Activated naive CD4-positive, alpha-beta T cell treated with anti-CD3 and anti-CD28 coated beads, Interleukin-2, amount 50 U/mL, for 16 hours (primary cell): Measurements from ENCODE around the gene FAM210A.

Experiments
- DNase-seq: peaks from one replicate; pipeline ENCODE4 v3.0.0-alpha.2; 2020

FAM210A gene

GRCh38 chr18:13643261-13643751, 83.1 kb downstream of the FAM210A start:
- DNase-seq, result no peak

- no peak for DNase-seq
Observed at GRCh38 chr18:13642440-13642827, 83.9 kb downstream of the FAM210A start.

GRCh38 chr18:13641551-13642439, 84.6 kb downstream of the FAM210A start:
- no peak for DNase-seq

GRCh38 chr18:13640266-13640860, 86.0 kb downstream of the FAM210A start:
- no peak for DNase-seq

GRCh38 chr18:13638719-13639595, 87.4 kb downstream of the FAM210A start:
- DNase-seq, result no peak

GRCh38 chr18:13635046-13635445, 91.3 kb downstream of the FAM210A start:
- no peak for DNase-seq

GRCh38 chr18:13633700-13634099, 92.7 kb downstream of the FAM210A start:
- no peak for DNase-seq

GRCh38 chr18:13630716-13631268, 95.6 kb downstream of the FAM210A start:
- no peak for DNase-seq

GRCh38 chr18:13629841-13630715, 96.3 kb downstream of the FAM210A start:
- peak; percentile 41 for DNase-seq

GRCh38 chr18:13628211-13628610, 98.1 kb downstream of the FAM210A start:
- no peak for DNase-seq

GRCh38 chr18:13627639-13628038, 98.7 kb downstream of the FAM210A start:
- no peak for DNase-seq

- DNase-seq, result no peak
Observed at GRCh38 chr18:13626544-13626908, 99.8 kb downstream of the FAM210A start.

GRCh38 chr18:13625843-13626543, 100.4 kb downstream of the FAM210A start:
- DNase-seq, result no peak

GRCh38 chr18:13625355-13625754, 101.0 kb downstream of the FAM210A start:
- no peak for DNase-seq

GRCh38 chr18:13624563-13625237, 101.7 kb downstream of the FAM210A start:
- no peak for DNase-seq

GRCh38 chr18:13623871-13624270, 102.5 kb downstream of the FAM210A start:
- DNase-seq, result no peak

GRCh38 chr18:13623348-13623747, 103.0 kb downstream of the FAM210A start:
- no peak for DNase-seq

GRCh38 chr18:13622751-13623150, 103.6 kb downstream of the FAM210A start:
- no peak for DNase-seq

GRCh38 chr18:13621886-13622619, 104.3 kb downstream of the FAM210A start:
- DNase-seq, result no peak

GRCh38 chr18:13621446-13621849, 104.9 kb downstream of the FAM210A start:
- DNase-seq, result no peak
